Nephron (organoid): ENCODE results near the gene PLPP1.
A peak's percentile ranks its signal among the peaks of the same experiment; 100 is the strongest.

ENCODE experiments used
- H3K27ac Mint-ChIP-seq, 3 experiments: 2 replicates each; pipeline ENCODE4 v1.8.0; 2020; ENCODE audit warnings: mixed read lengths in 3 of 3, mild to moderate bottlenecking in 2 of 3, moderate library complexity in 1 of 3
- H3K27me3 Mint-ChIP-seq: 2 replicates; pipeline ENCODE4 v1.8.0; 2021; ENCODE audit warnings: low read depth, mild to moderate bottlenecking, moderate library complexity, mixed read lengths
- H3K36me3 Mint-ChIP-seq: 2 replicates; pipeline ENCODE4 v1.8.0; 2020; ENCODE audit warnings: low read depth, mixed read lengths
- H3K4me1 Mint-ChIP-seq: 2 replicates; pipeline ENCODE4 v1.8.0; 2020; ENCODE audit warnings: mixed read lengths
- H3K4me3 Mint-ChIP-seq, 3 experiments: 2 replicates each; pipeline ENCODE4 v1.8.0; 2020; ENCODE audit warnings: mild to moderate bottlenecking in 3 of 3, mixed read lengths in 3 of 3, moderate library complexity in 2 of 3
- H3K9me3 Mint-ChIP-seq: 2 replicates; pipeline ENCODE4 v1.8.0; 2020; ENCODE audit warnings: mixed read lengths
- CTCF ChIP-seq, 3 experiments: fragments of 200-600 bp; sonication (generic); IDR thresholded peaks; one replicate each; pipeline ENCODE4 v1.5.0; 2021; ENCODE audit warnings: antibody characterized with exemption in 3 of 3; ENCODE audit not compliant: unreplicated experiment in 3 of 3

Gene PLPP1

GRCh38 chr5:55437452-55437851 lies 97.3 kb downstream of the PLPP1 start:
- Mint-ChIP-seq H3K36me3 (peaks cover 46% of the 10 kb centered on the region), H3K9me3 (peaks cover 18% of the 10 kb centered on the region), H3K27ac (peak overlapping the region; percentile 91 to 94 (median 93)), H3K4me1 (peaks cover 65% of the 10 kb centered on the region), H3K27me3 (no peaks in the 10 kb centered on the region), H3K4me3 (no peak overlapping the region)
- TF ChIP-seq CTCF (IDR thresholded peaks at IDR 0.05; ENCODE audit: unreplicated experiment in 3 of 3): no peak

GRCh38 chr5:55432549-55432948 lies 102.2 kb downstream of the PLPP1 start:
- peaks cover 45% of the 10 kb centered on the region for H3K4me1 Mint-ChIP-seq
- TF ChIP-seq CTCF (IDR thresholded peaks at IDR 0.05; ENCODE audit: unreplicated experiment in 3 of 3): no peak
- peaks cover 38% of the 10 kb centered on the region for H3K9me3 Mint-ChIP-seq
- H3K4me3 Mint-ChIP-seq: no peak overlapping the region
- no peaks in the 10 kb centered on the region for H3K27me3 Mint-ChIP-seq
- peaks cover 87% of the 10 kb centered on the region for H3K36me3 Mint-ChIP-seq
- no peak overlapping the region for H3K27ac Mint-ChIP-seq

- no peak overlapping the region for H3K4me3 Mint-ChIP-seq
- H3K9me3 Mint-ChIP-seq: peaks cover 30% of the 10 kb centered on the region
- peak overlapping the region in 2 of 3 experiments; percentile 9 to 19 for H3K27ac Mint-ChIP-seq
- no peak for TF ChIP-seq CTCF (IDR thresholded peaks at IDR 0.05; ENCODE audit: unreplicated experiment in 3 of 3)
- H3K4me1 Mint-ChIP-seq: peaks cover 41% of the 10 kb centered on the region
- H3K27me3 Mint-ChIP-seq: no peaks in the 10 kb centered on the region
- peaks cover 87% of the 10 kb centered on the region for H3K36me3 Mint-ChIP-seq
Observed at GRCh38 chr5:55429613-55430253, 105.0 kb downstream of the PLPP1 start.

- TF ChIP-seq CTCF (IDR thresholded peaks at IDR 0.05; ENCODE audit: unreplicated experiment in 3 of 3): no peak
Observed at GRCh38 chr5:55429221-55429612, 105.5 kb downstream of the PLPP1 start.

GRCh38 chr5:55427157-55427556 lies 107.6 kb downstream of the PLPP1 start:
- Mint-ChIP-seq H3K4me1 (peaks cover 43% of the 10 kb centered on the region), H3K4me3 (no peak overlapping the region), H3K36me3 (peaks cover 89% of the 10 kb centered on the region), H3K9me3 (peaks cover 18% of the 10 kb centered on the region), H3K27ac (peak overlapping the region in 2 of 3 experiments; percentile 3 to 53), H3K27me3 (no peaks in the 10 kb centered on the region)
- TF ChIP-seq CTCF (IDR thresholded peaks at IDR 0.05; ENCODE audit: unreplicated experiment in 3 of 3): no peak

More at GRCh38 chr5:55429221-55429612, 105.5 kb downstream of the PLPP1 start:
- peak overlapping the region in 1 of 3 experiments; percentile 9 for H3K27ac Mint-ChIP-seq
- H3K4me3 Mint-ChIP-seq: no peak overlapping the region
- H3K9me3 Mint-ChIP-seq: peaks cover 25% of the 10 kb centered on the region
- H3K27me3 Mint-ChIP-seq: no peaks in the 10 kb centered on the region
- H3K36me3 Mint-ChIP-seq: peaks cover 87% of the 10 kb centered on the region
- H3K4me1 Mint-ChIP-seq: peaks cover 35% of the 10 kb centered on the region

- TF ChIP-seq CTCF (IDR thresholded peaks at IDR 0.05; ENCODE audit: unreplicated experiment in 3 of 3): no peak
- Mint-ChIP-seq H3K27ac (peak overlapping the region in 2 of 3 experiments; percentile 3 to 53), H3K9me3 (peaks cover 13% of the 10 kb centered on the region), H3K4me1 (peaks cover 46% of the 10 kb centered on the region), H3K36me3 (peaks cover 85% of the 10 kb centered on the region), H3K27me3 (no peaks in the 10 kb centered on the region), H3K4me3 (no peak overlapping the region)
Observed at GRCh38 chr5:55426455-55426854, 108.3 kb downstream of the PLPP1 start.
